ENCODE data around the gene TBCEL.

DNA sequence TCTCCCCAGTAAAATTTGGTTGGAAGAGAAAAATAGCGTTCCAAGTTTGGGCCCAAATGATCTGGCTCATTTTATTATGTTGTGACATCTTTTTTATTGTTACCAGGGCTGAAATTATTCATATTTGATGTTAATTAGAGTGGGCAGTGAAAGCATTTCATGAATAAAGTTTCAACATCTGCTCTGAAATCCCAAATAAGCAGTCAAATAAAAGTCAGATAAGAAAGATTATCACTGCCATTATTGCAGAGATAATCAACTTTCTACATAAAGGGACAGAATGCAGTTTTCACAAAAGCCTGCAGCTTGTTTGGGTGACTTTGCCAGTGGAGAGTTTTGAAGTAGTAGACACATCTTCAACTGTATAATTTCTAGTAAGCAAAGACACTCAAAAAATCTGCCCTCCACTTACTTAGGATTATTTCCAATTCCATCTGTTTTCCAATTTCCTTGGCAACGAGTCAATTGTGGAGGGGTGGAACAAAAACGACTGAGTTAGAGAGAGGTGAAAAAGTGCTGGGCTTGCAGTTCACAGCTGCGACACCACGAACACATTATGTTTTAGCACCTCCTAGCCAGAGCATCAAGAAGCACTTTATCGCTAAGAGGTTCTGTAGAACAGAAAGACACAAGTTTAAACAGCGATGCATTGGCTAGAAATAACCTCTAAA, 86.1 kb downstream of the TBCEL start:
- TF ChIP-seq POLR2AphosphoS5 (IDR thresholded peaks at IDR 0.05; ENCODE audit: low read depth, low read length) (no peak), TCF7L2 (IDR thresholded peaks at IDR 0.05; ENCODE audit: borderline replicate concordance, extremely low read depth, insufficient read depth, insufficient read length) (no peak), FOSL1 (IDR thresholded peaks at IDR 0.05; ENCODE audit: low read depth) (no peak)
- TF ChIP-seq, protein P1, sequence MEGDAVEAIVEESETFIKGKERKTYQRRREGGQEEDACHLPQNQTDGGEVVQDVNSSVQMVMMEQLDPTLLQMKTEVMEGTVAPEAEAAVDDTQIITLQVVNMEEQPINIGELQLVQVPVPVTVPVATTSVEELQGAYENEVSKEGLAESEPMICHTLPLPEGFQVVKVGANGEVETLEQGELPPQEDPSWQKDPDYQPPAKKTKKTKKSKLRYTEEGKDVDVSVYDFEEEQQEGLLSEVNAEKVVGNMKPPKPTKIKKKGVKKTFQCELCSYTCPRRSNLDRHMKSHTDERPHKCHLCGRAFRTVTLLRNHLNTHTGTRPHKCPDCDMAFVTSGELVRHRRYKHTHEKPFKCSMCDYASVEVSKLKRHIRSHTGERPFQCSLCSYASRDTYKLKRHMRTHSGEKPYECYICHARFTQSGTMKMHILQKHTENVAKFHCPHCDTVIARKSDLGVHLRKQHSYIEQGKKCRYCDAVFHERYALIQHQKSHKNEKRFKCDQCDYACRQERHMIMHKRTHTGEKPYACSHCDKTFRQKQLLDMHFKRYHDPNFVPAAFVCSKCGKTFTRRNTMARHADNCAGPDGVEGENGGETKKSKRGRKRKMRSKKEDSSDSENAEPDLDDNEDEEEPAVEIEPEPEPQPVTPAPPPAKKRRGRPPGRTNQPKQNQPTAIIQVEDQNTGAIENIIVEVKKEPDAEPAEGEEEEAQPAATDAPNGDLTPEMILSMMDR (IDR thresholded peaks at IDR 0.05 in 2 of 3, conservative IDR thresholded peaks at IDR 0.05 in 1 of 3; ENCODE audit: borderline replicate concordance in 1 of 3, insufficient read depth in 1 of 3, low read depth in 2 of 3, low read length in 2 of 3), result no peak
- TF ChIP-seq, protein P2, sequence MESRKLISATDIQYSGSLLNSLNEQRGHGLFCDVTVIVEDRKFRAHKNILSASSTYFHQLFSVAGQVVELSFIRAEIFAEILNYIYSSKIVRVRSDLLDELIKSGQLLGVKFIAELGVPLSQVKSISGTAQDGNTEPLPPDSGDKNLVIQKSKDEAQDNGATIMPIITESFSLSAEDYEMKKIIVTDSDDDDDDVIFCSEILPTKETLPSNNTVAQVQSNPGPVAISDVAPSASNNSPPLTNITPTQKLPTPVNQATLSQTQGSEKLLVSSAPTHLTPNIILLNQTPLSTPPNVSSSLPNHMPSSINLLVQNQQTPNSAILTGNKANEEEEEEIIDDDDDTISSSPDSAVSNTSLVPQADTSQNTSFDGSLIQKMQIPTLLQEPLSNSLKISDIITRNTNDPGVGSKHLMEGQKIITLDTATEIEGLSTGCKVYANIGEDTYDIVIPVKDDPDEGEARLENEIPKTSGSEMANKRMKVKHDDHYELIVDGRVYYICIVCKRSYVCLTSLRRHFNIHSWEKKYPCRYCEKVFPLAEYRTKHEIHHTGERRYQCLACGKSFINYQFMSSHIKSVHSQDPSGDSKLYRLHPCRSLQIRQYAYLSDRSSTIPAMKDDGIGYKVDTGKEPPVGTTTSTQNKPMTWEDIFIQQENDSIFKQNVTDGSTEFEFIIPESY (IDR thresholded peaks at IDR 0.05; ENCODE audit: extremely low read depth, insufficient replicate concordance, low read length), result no peak
